Measurements from ENCODE around the gene SNED1.

DNA sequence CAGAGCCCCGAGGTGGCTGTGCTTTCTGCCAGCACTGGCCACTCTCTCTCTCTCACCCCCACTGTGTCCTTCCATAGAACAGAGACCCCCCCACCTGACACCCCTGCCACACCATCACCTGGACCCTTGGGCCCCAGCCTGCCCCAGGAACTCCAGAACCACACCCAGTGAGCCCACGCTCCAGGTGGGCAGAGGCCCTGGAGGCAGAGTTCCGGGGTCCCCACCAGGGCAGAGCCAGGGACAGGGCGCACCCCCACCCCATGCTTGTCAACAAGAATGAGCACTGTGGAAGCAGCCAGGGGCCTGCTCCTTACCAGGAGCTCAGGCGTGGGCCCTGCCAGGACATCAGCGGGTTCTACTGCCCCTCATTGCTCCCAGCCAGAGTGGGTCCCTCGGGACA is 136.3 kb downstream of the SNED1 start:
- TF ChIP-seq CTCF (IDR thresholded peaks at IDR 0.05; ENCODE audit: borderline replicate concordance, extremely low read depth, low read length, poor library complexity, severe bottlenecking), result no peak
- TF ChIP-seq EZH2 (IDR thresholded peaks at IDR 0.05; ENCODE audit: borderline replicate concordance, low read depth, low read length, severe bottlenecking), result no peak
